Measurements from ENCODE around the gene USP32. TPM values are rescaled to one million over a fixed set of nuclear protein-coding genes. Genes with fewer than 3 reads are reported as not detected.

Gene USP32
- total RNA-seq, 1 donor from 2014 or later = 53.6 TPM

GRCh38 chr17:60280673-60281072, 111.3 kb downstream of the USP32 start:
- DNase-seq (ENCODE audit: extremely low spot score, unreplicated experiment) = no peak
- H3K27me3 Mint-ChIP-seq (ENCODE audit: unreplicated experiment) = no peaks in the 10 kb centered on the region
- no peaks in the 10 kb centered on the region for H3K4me1 Mint-ChIP-seq (ENCODE audit: unreplicated experiment)
- H3K27ac Mint-ChIP-seq (ENCODE audit: unreplicated experiment) = no peak overlapping the region
- H3K36me3 Mint-ChIP-seq (ENCODE audit: unreplicated experiment) = peaks cover 16% of the 10 kb centered on the region
- H3K9me3 Mint-ChIP-seq (ENCODE audit: unreplicated experiment) = no peaks in the 10 kb centered on the region
- H3K4me3 Mint-ChIP-seq (ENCODE audit: unreplicated experiment) = no peak overlapping the region
- TF ChIP-seq, protein P1, sequence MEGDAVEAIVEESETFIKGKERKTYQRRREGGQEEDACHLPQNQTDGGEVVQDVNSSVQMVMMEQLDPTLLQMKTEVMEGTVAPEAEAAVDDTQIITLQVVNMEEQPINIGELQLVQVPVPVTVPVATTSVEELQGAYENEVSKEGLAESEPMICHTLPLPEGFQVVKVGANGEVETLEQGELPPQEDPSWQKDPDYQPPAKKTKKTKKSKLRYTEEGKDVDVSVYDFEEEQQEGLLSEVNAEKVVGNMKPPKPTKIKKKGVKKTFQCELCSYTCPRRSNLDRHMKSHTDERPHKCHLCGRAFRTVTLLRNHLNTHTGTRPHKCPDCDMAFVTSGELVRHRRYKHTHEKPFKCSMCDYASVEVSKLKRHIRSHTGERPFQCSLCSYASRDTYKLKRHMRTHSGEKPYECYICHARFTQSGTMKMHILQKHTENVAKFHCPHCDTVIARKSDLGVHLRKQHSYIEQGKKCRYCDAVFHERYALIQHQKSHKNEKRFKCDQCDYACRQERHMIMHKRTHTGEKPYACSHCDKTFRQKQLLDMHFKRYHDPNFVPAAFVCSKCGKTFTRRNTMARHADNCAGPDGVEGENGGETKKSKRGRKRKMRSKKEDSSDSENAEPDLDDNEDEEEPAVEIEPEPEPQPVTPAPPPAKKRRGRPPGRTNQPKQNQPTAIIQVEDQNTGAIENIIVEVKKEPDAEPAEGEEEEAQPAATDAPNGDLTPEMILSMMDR (IDR thresholded peaks at IDR 0.05) = no peak

DNA sequence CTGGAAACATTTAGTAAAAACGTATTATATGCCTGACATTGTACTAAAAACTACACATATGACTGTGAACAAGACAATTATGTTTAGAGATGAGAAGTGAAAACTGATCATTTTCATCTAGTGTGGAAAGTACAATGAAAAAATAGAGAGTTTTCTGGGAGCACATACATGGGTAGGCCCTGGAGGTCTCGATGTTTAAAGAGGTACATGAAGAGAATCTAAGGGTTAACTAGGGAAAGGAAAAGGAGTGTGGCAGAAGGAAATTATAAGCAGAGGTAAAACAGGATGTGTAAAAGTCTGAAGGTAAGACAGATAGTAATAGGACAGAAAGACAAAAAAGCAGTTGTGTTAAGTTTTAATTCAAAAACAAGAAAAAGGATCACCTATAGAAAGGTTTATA, 113.7 kb downstream of the USP32 start:
- peak overlapping the region; percentile 3 for H3K27ac Mint-ChIP-seq (ENCODE audit: unreplicated experiment)
- H3K27me3 Mint-ChIP-seq (ENCODE audit: unreplicated experiment) = no peaks in the 10 kb centered on the region
- TF ChIP-seq, protein P1 (IDR thresholded peaks at IDR 0.05) = no peak
- DNase-seq (ENCODE audit: extremely low spot score, unreplicated experiment) = no peak
- H3K4me3 Mint-ChIP-seq (ENCODE audit: unreplicated experiment) = no peak overlapping the region
- peaks cover 7% of the 10 kb centered on the region for H3K36me3 Mint-ChIP-seq (ENCODE audit: unreplicated experiment)
- peaks cover 13% of the 10 kb centered on the region for H3K4me1 Mint-ChIP-seq (ENCODE audit: unreplicated experiment)
- H3K9me3 Mint-ChIP-seq (ENCODE audit: unreplicated experiment) = no peaks in the 10 kb centered on the region

DNA sequence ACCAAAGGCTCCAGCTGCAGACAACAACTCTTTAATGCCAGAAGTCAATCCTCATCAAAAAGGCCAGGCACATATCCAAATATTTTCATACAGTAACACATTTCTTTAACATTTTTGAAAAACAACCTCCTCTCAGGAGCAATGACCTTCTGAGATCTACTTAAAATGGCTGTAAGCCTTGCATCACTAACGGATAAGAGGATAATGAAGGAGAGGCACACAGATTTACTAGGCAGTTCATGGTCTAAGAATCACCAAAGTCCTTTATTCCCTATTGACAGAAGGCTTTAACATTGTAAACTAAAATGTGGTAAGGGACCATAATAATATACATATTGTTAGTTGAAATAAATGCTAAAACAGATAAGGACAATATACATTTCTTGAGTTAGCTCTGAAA, 114.7 kb downstream of the USP32 start:
- Mint-ChIP-seq H3K27ac (ENCODE audit: unreplicated experiment) (no peak overlapping the region), H3K9me3 (ENCODE audit: unreplicated experiment) (no peaks in the 10 kb centered on the region), H3K4me3 (ENCODE audit: unreplicated experiment) (no peak overlapping the region), H3K27me3 (ENCODE audit: unreplicated experiment) (no peaks in the 10 kb centered on the region), H3K36me3 (ENCODE audit: unreplicated experiment) (peaks cover 7% of the 10 kb centered on the region), H3K4me1 (ENCODE audit: unreplicated experiment) (peaks cover 21% of the 10 kb centered on the region)
- TF ChIP-seq, protein P1 (IDR thresholded peaks at IDR 0.05) = no peak
- DNase-seq (ENCODE audit: extremely low spot score, unreplicated experiment) = no peak

DNA sequence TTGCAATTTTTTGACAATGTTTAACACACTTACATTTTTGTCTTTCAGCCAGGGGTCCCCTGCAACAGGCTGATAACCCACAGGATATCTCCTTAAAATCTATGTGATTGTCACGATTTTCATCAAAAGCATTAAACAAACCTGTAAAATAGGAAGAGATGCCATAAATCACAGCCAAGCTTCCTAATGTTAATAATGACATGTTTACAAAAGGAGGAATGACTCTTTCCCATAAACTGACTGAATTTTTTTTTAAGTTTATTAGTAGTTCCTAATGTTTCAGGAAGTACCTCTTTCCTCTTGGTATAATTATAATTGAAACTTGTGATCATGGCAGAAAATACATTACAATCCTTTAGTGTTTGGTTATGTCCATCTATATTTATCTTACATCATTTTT, 122.5 kb downstream of the USP32 start:
- TF ChIP-seq, protein P1 (IDR thresholded peaks at IDR 0.05) = no peak
- Mint-ChIP-seq H3K36me3 (ENCODE audit: unreplicated experiment) (peaks cover 16% of the 10 kb centered on the region), H3K4me3 (ENCODE audit: unreplicated experiment) (no peak overlapping the region), H3K27me3 (ENCODE audit: unreplicated experiment) (no peaks in the 10 kb centered on the region), H3K9me3 (ENCODE audit: unreplicated experiment) (no peaks in the 10 kb centered on the region), H3K4me1 (ENCODE audit: unreplicated experiment) (peaks cover 16% of the 10 kb centered on the region), H3K27ac (ENCODE audit: unreplicated experiment) (no peak overlapping the region)
- no peak for DNase-seq (ENCODE audit: extremely low spot score, unreplicated experiment)

DNA sequence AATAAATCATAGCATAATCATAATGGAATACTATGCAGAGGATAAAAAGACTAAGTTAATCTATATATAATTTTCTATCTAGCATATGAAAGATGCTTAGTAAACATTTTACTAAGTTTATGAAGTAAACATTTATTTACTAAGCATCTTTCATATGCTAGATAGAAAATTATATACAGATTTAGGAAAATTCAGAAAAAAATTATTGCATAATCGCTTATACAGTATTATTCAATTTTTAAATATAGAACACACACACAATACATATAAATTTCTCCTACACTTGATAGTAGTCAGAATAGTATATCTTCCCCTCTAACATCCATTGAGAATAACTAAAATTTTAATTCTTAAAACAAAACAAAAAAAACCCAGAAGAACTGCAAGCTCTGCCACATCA, 131.4 kb downstream of the USP32 start:
- Mint-ChIP-seq H3K4me1 (ENCODE audit: unreplicated experiment) (no peaks in the 10 kb centered on the region), H3K36me3 (ENCODE audit: unreplicated experiment) (peaks cover 28% of the 10 kb centered on the region), H3K9me3 (ENCODE audit: unreplicated experiment) (no peaks in the 10 kb centered on the region), H3K27ac (ENCODE audit: unreplicated experiment) (no peak overlapping the region), H3K4me3 (ENCODE audit: unreplicated experiment) (no peak overlapping the region), H3K27me3 (ENCODE audit: unreplicated experiment) (no peaks in the 10 kb centered on the region)
- TF ChIP-seq, protein P1 (IDR thresholded peaks at IDR 0.05) = no peak
- DNase-seq (ENCODE audit: extremely low spot score, unreplicated experiment) = no peak

Data from osteocyte (in vitro differentiated cells).